K562 (cell line): Measurements from ENCODE around the gene ZNF620. TPM values are rescaled to one million over a fixed set of nuclear protein-coding genes. Genes with fewer than 3 reads are reported as not detected.

Experiments
- CBFA2T3 ChIP-seq: fragments of 450-650 bp; IDR thresholded peaks from 2 replicates; pipeline ENCODE4 v1.6.1; 2017
- FOXA3 ChIP-seq, 2 experiments: fragments of 450-650 bp in 1 of 2; sonication (generic) in 1 of 2; formaldehyde crosslinking; IDR thresholded peaks in 1 of 2; conservative IDR thresholded peaks in 1 of 2; 2 replicates each; pipeline versions ENCODE4 v1.4.0 to v1.8.0; 2020 to 2022; ENCODE audit warnings: mild to moderate bottlenecking in 2 of 2, missing genetic modification reagents in 1 of 2
- HNRNPH1 ChIP-seq: fragments of 200-400 bp; formaldehyde crosslinking; optimal IDR thresholded peaks from 2 replicates; pipeline ENCODE3; 2017; ENCODE audit warnings: low read depth, mild to moderate bottlenecking, low read length, moderate library complexity
- HNRNPK ChIP-seq: fragments of 200-400 bp; formaldehyde crosslinking; IDR thresholded peaks from one replicate; pipeline ENCODE4 v1.6.1; 2018; ENCODE audit warnings: mild to moderate bottlenecking, low read depth, low read length; ENCODE audit not compliant: poor library complexity, severe bottlenecking
- HNRNPLL ChIP-seq: fragments of 200-400 bp; formaldehyde crosslinking; IDR thresholded peaks from 2 replicates; pipeline ENCODE4 v1.6.1; 2017; ENCODE audit warnings: low read length, low read depth, mild to moderate bottlenecking; ENCODE audit not compliant: poor library complexity, severe bottlenecking
- MBD2 ChIP-seq: sonication (generic); IDR thresholded peaks from 2 replicates; pipeline ENCODE4 v1.6.1; 2016; ENCODE audit warnings: low read depth, borderline replicate concordance
- MTA3 ChIP-seq: fragments of 450-650 bp; formaldehyde crosslinking; IDR thresholded peaks from 2 replicates; pipeline ENCODE4 v1.6.1; 2017; ENCODE audit warnings: mild to moderate bottlenecking, borderline replicate concordance
- NR4A1 ChIP-seq, 2 experiments: fragments of 250-450 bp in 1 of 2; fragments of 450-650 bp in 1 of 2; sonication (Bioruptor Pico) in 1 of 2; IDR thresholded peaks; 2 replicates each; pipeline versions ENCODE4 v1.4.0 to v1.6.1; 2016 to 2020; ENCODE audit warnings: mild to moderate bottlenecking in 2 of 2, missing compliant biosample characterization in 1 of 2, missing genetic modification characterization in 1 of 2, moderate library complexity in 1 of 2
- PHB ChIP-seq: fragments of 250-450 bp; sonication (Bioruptor Pico); IDR thresholded peaks from 2 replicates; pipeline ENCODE4 v1.5.0; 2021
- POLR2AphosphoS5 ChIP-seq: IDR thresholded peaks from 2 replicates; pipeline ENCODE4 v1.6.1; 2011; ENCODE audit warnings: mild to moderate bottlenecking, low read depth, low read length, moderate library complexity; ENCODE audit not compliant: control insufficient read depth, insufficient read depth
- RBM25 ChIP-seq: fragments of 200-400 bp; formaldehyde crosslinking; IDR thresholded peaks from 2 replicates; pipeline ENCODE4 v1.6.1; 2018; ENCODE audit warnings: low read length, low read depth, moderate library complexity; ENCODE audit not compliant: severe bottlenecking
- SAFB2 ChIP-seq: fragments of 200-400 bp; formaldehyde crosslinking; IDR thresholded peaks from 2 replicates; pipeline ENCODE4 v1.6.1; 2018; ENCODE audit warnings: borderline replicate concordance, low read length, low read depth, moderate library complexity; ENCODE audit not compliant: severe bottlenecking
- SUPT5H ChIP-seq: fragments of 450-650 bp; IDR thresholded peaks from 2 replicates; pipeline ENCODE4 v1.6.1; 2016
- TAF9B ChIP-seq: fragments of 450-650 bp; IDR thresholded peaks from 2 replicates; pipeline ENCODE4 v1.6.1; 2018; ENCODE audit warnings: mild to moderate bottlenecking; ENCODE audit not compliant: partially characterized antibody
- ZNF830 ChIP-seq: fragments of 250-450 bp; sonication (Bioruptor Pico); IDR thresholded peaks from 2 replicates; pipeline ENCODE4 v1.5.0; 2021; ENCODE audit warnings: mild to moderate bottlenecking
- polyA plus RNA-seq, 8 experiments: library from polyadenylated mRNA; depleted of rRNA in 4 of 8; stranded (reverse) in 5 of 8; unstranded in 3 of 8; fragments of >200 nt; fragmentation: Nextera tagmentation in 2 of 8; fragmentation: Illumina TruSeq in 1 of 8; extraction: Ambion mirVana in 2 of 8; extraction: Trizol in 1 of 8; gene quantifications; 2 replicates each; pipeline versions ENCODE4 v1.2.1 to v1.2.3, GENCODE V29; 2011 to 2014; ENCODE audit warnings: inconsistent platforms in 1 of 8, missing spikeins in 1 of 8
- total RNA-seq, 7 experiments: library from RNA; depleted of rRNA in 6 of 7; stranded (reverse); fragments of >200 nt in 6 of 7; fragmentation: Illumina TruSeq in 2 of 7; extraction: Trizol in 2 of 7; gene quantifications; 2 replicates each; pipeline versions ENCODE4 v1.2.1 to v1.2.3, GENCODE V29; 2011 to 2021; ENCODE audit warnings: low replicate concordance in 1 of 7
- TF ChIP-seq, protein P1 (sequence below): sonication (generic); formaldehyde crosslinking; IDR thresholded peaks from 2 replicates; pipeline ENCODE4 v1.8.1; 2023; ENCODE audit warnings: mild to moderate bottlenecking, missing genetic modification reagents
- TF ChIP-seq, protein P2 (sequence below), 2 experiments: fragments of 450-650 bp in 1 of 2; IDR thresholded peaks; 2 replicates each; pipeline ENCODE4 v1.6.1; 2011 to 2017; ENCODE audit warnings: low read depth in 2 of 2, antibody characterized with exemption in 1 of 2, borderline replicate concordance in 1 of 2, low read length in 1 of 2, mild to moderate bottlenecking in 1 of 2, mixed read lengths in 1 of 2; ENCODE audit not compliant: control insufficient read depth in 1 of 2
- TF ChIP-seq, protein P3 (sequence below): sonication (generic); formaldehyde crosslinking; IDR thresholded peaks from 2 replicates; pipeline ENCODE4 v1.8.0; 2022; ENCODE audit warnings: missing genetic modification reagents, mild to moderate bottlenecking, borderline replicate concordance

Gene ZNF620
- total and polyA plus RNA-seq, 9 of the 15 experiments (the other 6 are each of a cell fraction or from before 2014, with no cell fraction given) = 1.2 to 5.5 (median 3.3) TPM

- TF ChIP-seq TAF9B = no peak
- TF ChIP-seq FOXA3 (CRISPR knock-in tag; conservative IDR thresholded peaks at IDR 0.05 in 1 of 2, IDR thresholded peaks at IDR 0.05 in 1 of 2) = no peak
- no peak for TF ChIP-seq SAFB2
- no peak for TF ChIP-seq MBD2
- TF ChIP-seq PHB = no peak
- TF ChIP-seq, protein P1, sequence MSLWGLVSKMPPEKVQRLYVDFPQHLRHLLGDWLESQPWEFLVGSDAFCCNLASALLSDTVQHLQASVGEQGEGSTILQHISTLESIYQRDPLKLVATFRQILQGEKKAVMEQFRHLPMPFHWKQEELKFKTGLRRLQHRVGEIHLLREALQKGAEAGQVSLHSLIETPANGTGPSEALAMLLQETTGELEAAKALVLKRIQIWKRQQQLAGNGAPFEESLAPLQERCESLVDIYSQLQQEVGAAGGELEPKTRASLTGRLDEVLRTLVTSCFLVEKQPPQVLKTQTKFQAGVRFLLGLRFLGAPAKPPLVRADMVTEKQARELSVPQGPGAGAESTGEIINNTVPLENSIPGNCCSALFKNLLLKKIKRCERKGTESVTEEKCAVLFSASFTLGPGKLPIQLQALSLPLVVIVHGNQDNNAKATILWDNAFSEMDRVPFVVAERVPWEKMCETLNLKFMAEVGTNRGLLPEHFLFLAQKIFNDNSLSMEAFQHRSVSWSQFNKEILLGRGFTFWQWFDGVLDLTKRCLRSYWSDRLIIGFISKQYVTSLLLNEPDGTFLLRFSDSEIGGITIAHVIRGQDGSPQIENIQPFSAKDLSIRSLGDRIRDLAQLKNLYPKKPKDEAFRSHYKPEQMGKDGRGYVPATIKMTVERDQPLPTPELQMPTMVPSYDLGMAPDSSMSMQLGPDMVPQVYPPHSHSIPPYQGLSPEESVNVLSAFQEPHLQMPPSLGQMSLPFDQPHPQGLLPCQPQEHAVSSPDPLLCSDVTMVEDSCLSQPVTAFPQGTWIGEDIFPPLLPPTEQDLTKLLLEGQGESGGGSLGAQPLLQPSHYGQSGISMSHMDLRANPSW (CRISPR knock-in tag) = no peak
- no peak for TF ChIP-seq NR4A1 (CRISPR knock-in tag; IDR thresholded peaks at IDR 0.05)
- no peak for TF ChIP-seq NR4A1 (tag; IDR thresholded peaks at IDR 0.05)
- TF ChIP-seq, protein P2, sequence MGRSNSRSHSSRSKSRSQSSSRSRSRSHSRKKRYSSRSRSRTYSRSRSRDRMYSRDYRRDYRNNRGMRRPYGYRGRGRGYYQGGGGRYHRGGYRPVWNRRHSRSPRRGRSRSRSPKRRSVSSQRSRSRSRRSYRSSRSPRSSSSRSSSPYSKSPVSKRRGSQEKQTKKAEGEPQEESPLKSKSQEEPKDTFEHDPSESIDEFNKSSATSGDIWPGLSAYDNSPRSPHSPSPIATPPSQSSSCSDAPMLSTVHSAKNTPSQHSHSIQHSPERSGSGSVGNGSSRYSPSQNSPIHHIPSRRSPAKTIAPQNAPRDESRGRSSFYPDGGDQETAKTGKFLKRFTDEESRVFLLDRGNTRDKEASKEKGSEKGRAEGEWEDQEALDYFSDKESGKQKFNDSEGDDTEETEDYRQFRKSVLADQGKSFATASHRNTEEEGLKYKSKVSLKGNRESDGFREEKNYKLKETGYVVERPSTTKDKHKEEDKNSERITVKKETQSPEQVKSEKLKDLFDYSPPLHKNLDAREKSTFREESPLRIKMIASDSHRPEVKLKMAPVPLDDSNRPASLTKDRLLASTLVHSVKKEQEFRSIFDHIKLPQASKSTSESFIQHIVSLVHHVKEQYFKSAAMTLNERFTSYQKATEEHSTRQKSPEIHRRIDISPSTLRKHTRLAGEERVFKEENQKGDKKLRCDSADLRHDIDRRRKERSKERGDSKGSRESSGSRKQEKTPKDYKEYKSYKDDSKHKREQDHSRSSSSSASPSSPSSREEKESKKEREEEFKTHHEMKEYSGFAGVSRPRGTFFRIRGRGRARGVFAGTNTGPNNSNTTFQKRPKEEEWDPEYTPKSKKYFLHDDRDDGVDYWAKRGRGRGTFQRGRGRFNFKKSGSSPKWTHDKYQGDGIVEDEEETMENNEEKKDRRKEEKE (IDR thresholded peaks at IDR 0.05; ENCODE audit: borderline replicate concordance in 1 of 2, control insufficient read depth in 1 of 2, low read depth in 2 of 2, low read length in 1 of 2) = no peak
- no peak for TF ChIP-seq MTA3
- TF ChIP-seq HNRNPK = no peak
- TF ChIP-seq CBFA2T3 = no peak
- TF ChIP-seq, protein P3, sequence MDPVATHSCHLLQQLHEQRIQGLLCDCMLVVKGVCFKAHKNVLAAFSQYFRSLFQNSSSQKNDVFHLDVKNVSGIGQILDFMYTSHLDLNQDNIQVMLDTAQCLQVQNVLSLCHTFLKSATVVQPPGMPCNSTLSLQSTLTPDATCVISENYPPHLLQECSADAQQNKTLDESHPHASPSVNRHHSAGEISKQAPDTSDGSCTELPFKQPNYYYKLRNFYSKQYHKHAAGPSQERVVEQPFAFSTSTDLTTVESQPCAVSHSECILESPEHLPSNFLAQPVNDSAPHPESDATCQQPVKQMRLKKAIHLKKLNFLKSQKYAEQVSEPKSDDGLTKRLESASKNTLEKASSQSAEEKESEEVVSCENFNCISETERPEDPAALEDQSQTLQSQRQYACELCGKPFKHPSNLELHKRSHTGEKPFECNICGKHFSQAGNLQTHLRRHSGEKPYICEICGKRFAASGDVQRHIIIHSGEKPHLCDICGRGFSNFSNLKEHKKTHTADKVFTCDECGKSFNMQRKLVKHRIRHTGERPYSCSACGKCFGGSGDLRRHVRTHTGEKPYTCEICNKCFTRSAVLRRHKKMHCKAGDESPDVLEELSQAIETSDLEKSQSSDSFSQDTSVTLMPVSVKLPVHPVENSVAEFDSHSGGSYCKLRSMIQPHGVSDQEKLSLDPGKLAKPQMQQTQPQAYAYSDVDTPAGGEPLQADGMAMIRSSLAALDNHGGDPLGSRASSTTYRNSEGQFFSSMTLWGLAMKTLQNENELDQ (CRISPR knock-in tag) = no peak
- no peak for TF ChIP-seq HNRNPH1
- TF ChIP-seq ZNF830 (CRISPR knock-in tag) = no peak
- peak; percentile 9; the same call in 1 of the 2 replicates for TF ChIP-seq SUPT5H
- TF ChIP-seq HNRNPLL = no peak
- no peak for TF ChIP-seq RBM25
- peak; percentile 37; the same call in 1 of the 2 replicates for TF ChIP-seq POLR2AphosphoS5
Observed at GRCh38 chr3:40465111-40465407, 40.8 kb upstream of the ZNF620 start (continued).
